GM21825 (cell line): Measurements from ENCODE around the gene REXO5.
A peak's percentile ranks its signal among the peaks of the same experiment; 100 is the strongest.
"Not testable (repeated sequence)": the region's sequence is repeated elsewhere in the genome, so short reads cannot be mapped to it uniquely, and the experiment has no call there.

Experiments
- ATAC-seq: cut with Tn5 transposase; IDR thresholded peaks from one replicate; pipeline ENCODE4 v1.9.1; 2021; ENCODE audit warnings: mild to moderate bottlenecking, moderate library complexity; ENCODE audit not compliant: unreplicated experiment

REXO5 gene, protein sequence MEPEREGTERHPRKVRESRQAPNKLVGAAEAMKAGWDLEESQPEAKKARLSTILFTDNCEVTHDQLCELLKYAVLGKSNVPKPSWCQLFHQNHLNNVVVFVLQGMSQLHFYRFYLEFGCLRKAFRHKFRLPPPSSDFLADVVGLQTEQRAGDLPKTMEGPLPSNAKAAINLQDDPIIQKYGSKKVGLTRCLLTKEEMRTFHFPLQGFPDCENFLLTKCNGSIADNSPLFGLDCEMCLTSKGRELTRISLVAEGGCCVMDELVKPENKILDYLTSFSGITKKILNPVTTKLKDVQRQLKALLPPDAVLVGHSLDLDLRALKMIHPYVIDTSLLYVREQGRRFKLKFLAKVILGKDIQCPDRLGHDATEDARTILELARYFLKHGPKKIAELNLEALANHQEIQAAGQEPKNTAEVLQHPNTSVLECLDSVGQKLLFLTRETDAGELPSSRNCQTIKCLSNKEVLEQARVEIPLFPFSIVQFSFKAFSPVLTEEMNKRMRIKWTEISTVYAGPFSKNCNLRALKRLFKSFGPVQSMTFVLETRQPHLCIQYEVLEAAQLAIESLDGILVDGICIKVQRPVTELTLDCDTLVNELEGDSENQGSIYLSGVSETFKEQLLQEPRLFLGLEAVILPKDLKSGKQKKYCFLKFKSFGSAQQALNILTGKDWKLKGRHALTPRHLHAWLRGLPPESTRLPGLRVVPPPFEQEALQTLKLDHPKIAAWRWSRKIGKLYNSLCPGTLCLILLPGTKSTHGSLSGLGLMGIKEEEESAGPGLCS

DNA sequence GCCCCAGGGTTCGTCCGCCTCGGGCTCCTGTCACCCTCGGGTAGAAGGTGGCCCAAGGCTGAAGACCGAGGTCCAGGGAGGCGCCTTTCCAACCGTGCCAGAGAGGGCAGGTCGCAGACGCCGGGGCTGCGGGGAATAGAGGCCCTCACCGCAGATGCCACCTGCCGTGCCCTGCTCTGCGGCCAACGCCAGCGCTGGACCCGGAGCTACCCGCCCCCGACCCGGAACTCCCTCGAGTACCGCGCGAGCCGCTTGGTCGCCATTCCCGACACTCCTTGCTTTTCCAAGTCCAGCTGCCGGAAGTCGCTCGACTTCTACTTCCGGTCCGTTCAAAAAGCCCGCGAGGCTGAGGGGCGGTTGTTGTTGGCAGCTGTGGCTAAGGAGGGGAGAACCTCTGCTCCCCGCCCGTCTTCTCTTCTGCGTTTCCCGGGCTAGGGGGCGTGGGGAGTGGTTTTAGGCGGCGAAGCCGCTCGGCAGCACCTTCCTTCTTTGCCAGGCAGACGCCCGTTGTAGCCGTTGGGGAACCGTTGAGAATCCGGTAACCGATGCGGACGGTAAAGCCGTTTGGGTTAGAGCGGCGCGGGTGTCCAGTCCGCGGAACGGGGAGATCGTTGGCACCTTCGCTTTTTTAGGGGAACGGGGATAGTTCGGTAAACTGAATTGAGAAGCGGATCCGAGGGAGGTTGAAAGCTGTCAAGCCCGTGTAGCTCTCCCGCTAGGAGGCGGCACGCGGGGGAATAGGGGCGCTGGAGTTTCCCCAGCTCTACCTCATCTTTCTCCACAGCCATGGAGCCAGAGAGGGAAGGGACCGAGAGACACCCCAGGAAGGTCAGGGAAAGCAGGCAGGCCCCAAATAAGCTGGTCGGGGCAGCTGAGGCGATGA, at the start of gene REXO5, which contains the start of gene ERI2:
REXO5 (plus strand) TSS at position 360 of the 883 bp plus-strand sequence; CDS start at position 787, 427 bp downstream.
ERI2 (minus strand) TSS at position 305 of the 883 bp plus-strand sequence; CDS start at position 263, 42 bp downstream.
- peak; percentile 80 for ATAC-seq

DNA sequence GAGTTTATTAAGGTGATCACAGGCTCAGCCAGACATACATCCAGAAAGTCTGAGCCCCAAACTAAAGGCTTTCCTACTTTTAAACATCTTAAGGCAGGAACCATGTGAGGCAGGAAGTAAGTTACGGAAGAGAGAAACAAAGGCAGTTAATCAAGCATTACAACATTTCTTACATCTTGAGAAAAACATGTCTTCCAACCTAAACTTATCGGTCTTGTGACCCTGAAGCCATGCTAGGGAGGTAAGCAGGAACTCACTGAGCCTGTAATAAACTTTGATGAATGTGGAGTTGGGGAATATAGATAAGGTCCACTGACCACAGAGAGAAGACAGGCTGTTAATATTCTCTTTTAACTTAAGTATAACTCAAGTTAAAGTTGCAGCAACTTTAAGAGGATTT, 46.0 kb upstream of the REXO5 start:
- ATAC-seq, result no peak

DNA sequence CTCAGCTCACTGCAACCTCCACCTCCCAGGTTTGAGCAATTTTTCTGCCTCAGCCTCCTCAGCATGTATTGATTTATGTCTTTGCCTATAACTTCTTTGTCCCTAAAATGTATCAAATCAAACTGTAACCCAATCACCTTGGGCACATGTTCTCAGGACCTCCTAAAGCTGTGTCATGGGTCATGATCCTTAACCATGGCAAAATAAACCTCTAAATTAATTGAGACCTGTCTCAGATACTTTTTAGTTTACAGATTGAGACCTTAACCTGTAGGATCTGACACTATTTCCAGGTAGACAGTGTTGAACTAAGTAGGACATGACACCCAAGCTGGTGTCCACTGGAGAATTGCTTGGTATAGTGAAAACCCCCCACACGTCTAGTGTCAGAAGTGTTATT, 45.2 kb upstream of the REXO5 start:
- no peak for ATAC-seq

DNA sequence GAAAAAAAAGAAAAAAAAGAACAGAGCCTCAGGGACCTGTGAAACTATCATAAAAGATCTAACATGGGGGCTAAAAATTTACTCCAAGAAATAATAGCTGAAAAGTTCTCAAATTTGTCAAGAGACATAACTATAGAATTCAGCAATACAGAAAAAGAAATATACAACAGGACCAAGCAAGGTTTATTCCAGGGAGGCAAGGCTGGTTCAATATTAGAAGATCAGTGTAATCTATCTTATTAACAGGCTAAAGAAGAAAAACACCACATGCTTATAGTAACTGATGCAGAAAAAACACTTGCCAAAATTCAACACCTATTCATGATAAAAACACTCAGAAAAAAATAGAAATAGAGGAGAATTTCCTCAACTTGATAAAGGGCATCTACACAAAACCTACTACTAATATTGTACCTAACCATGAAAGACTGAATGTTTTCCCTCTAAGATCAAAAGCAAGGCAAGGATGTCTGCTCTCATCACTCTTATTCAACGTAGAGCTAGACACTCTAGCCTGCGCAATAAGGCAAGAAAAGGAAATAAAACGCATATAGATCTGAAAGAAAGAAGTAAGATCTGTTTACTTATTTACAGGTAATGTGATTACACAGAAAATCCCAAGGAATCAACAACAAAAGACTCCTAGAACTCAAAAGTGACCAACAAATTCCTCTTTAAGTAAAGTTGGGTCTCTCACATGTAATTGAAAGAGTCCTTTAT, 43.8 kb upstream of the REXO5 start:
- no peak for ATAC-seq

DNA sequence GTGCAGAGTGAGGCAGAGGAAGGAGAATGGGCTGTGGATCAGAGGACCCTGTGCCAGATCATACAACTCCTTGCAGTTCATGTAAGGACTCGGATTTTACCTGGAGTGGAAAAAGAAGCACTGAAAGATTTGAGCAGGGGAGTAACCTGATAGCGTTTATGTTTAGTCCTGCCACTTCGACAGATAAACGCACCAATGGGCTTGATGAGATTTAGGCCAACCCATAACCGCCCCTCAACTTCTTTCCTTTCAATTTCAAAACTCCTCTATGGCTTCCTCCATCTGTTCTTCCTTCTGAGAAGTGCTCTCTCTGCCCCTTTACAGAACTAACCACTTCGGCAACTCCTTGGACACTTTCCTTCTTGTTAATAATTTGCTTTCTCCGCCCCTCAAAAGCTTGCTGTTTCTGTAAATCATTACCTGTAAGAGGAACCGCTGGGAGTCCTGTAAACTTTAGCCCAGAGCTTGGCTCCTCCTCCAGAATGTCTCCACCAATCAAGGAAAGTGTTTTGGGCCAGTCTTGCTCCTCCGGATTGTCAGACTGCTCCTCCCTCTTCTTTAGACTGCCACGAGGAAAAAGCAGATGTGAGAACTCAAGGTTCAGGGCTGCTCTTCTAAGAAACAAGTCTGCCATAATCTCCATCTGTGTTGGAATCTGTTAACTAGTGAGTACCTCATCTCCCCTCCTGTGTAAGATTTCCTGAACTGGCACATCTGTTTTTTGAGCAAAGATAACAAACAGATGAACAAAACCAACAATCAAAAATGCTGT, 42.7 kb upstream of the REXO5 start, which contains the start of gene ACSM3:
ACSM3 (plus strand) TSS at position 554 of the 772 bp plus-strand sequence. CDS start 6,021 bp downstream, outside the sequence.
- ATAC-seq, result peak; percentile 96

DNA sequence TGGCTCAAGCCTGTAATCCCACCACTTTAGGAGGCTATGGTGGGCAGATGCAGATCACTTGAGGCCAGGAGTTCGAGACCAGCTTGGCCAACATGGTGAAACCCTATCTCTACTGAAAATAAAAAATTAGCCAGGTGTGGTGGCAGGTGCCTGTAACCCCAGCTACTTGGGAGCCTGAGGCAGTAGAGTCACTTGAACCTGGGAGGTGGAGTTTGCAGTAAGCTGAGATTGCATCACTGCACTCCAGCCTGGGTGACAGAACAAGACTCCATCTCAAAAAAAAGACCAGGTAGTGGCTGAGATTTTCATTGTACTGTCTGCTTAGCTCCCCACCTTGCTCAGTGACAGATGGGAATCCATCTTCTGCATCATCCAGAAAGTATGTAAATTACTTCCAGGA, 41.9 kb upstream of the REXO5 start:
- ATAC-seq, result not testable (repeated sequence)

DNA sequence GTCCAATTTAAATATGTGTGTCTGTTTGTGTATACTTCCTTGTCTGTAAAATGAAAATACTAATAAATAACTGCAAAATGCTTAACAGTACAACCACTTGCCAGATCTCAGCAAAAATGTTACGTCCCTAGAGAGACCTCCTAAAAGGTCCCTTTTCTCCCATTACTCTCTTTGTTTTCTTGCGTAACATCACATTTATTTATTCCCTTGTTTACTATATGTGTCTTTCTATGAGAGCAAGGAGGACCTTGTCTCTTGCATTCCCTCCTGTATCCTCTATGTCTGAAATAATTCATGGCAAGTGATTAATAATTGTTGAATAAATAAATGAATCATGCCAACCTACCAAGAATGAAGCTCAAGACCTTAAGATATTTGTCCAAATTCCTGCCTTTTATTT, 40.6 kb upstream of the REXO5 start:
- no peak for ATAC-seq

DNA sequence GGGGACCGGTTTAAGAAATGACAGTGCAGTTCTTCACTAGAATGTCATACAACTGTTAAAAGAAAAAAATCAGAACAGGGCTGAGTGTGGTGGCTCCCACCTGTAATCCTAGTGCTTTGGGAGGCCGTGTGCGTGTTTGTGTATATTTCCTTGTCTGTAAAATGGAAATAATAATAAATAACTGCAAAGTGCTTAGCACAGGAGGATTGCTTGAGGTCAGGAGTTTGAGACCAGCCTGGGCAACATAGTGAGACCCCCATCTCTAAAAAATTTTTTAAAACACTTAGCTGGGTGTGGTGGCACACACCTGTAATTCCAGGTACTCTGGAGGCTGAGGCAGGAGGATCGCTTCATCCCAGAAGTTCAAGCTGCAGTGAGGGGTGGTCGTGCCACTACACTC, 40.0 kb upstream of the REXO5 start:
- ATAC-seq, result no peak

DNA sequence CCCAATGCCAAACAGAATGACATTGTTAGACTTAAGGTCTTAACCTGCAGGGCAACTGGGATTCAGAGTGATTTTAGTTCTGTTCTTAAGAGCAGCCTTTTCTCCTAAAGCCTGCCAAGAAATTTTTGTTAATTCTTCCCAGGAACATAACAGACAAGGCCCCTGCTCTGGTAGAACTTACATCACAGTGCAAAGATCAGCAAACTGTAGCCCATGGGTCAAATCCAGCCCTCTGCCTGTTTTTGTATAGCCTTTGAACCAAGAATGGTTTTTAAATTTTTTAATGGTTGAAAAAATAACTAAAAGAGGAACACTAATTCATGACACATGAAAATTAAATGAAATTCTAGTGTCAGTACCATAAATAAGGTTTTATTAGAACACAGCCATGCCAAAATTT, 38.8 kb upstream of the REXO5 start:
- ATAC-seq, result no peak

DNA sequence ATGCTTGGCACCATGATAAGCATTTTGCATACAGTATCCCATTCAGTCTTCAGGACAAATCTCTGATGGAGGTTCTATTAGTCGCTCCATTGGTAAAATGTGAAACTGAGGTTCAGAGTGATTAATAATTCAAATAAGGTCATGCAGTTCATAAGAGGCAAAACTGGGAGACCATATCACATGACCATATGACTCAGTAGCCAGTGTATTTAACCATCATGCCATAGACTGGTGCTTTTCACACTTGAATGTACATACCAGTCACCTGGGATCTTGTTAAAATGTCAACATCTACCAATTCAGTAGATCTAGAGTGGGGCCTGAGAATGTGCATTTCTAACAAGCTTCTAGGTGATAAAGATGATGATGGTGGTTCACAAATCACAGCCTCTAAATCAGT, 38.2 kb upstream of the REXO5 start:
- ATAC-seq, result no peak

DNA sequence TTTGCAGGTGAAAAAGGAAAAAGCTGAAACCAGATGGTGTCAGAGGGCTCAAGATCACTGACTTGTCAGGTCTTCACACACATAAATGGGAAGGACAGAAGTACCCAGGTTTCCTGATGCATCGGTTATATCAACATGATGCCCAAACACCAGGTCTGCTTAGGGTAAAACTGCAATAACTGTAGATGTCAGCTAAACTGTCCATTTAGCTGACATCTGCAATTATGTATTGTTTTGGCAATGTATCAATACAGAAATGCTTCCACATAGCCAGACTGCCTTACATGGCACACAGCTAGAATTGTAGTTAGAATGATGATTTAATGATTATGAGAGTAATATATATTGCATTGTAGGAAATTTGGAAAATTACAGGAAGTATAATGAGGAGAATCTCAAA, 37.5 kb upstream of the REXO5 start:
- ATAC-seq, result no peak

DNA sequence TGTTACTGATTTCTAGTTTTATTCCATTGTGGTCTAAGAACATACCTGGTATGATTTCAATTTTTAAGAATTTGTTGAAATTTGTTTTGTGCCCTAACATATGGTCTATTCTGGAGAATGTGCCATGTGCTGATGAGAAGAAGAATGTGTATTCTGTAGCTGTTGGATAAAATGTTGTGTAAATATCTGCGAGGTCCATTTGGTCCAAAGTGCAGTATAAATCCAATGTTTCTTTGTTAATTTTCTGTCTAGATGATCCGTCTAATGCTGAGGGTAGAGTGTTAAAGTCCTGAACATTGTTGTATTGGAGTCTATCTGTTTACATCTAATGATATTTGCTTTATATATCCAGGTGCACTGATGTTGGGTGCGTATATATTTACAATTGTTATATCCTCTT, 32.6 kb upstream of the REXO5 start:
- no peak for ATAC-seq

DNA sequence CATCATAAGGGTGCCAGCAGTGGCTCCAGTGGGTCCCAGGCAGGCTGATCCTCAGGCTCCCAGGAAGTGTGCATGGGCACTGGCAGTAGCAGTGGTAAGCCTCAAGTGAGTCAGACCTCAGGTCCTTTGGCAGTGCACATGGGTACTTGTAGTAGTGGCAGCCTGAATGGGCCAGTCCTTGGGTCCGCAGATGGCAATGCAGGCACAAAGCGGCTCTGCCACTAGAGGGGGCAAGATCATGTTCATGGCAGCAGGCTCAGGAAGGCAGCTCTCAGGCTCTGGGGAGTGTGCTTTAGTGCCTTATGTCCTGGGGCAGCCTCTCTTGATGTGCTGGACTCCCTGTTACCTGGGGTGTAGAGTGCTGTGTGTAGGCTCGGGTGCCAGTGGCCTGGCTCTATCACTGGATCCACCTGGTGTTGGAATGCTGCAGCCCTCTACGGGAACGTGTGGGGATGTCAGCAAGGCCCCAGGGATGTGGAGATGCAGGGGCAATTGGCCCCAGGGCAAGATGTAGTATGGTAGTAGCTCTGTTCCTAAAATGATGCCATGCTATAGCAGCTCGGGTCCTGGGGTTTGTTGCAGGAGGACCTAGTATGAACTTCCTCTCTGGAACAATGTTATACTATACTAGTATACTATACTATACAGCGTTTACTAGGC, 31.5 kb upstream of the REXO5 start:
- no peak for ATAC-seq

DNA sequence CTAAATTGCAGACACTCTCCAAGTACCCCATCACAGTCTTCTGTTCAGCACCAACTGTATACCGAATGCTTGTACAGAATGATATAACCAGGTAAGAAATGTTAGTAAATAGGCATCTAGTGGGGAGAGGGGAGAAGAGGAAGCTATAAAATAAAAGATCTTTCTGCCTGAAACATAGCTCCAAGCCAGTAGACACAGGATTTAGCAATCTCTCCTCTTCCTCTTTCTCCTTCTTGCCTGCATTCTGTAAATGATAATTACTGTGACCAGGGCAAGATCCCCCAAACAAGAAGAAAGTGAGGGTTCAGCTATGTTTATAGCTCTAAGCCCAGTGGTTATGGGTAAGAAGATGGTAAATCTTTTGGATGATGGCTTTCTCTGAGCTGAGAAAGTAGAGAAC, 24.6 kb upstream of the REXO5 start:
- ATAC-seq, result no peak

DNA sequence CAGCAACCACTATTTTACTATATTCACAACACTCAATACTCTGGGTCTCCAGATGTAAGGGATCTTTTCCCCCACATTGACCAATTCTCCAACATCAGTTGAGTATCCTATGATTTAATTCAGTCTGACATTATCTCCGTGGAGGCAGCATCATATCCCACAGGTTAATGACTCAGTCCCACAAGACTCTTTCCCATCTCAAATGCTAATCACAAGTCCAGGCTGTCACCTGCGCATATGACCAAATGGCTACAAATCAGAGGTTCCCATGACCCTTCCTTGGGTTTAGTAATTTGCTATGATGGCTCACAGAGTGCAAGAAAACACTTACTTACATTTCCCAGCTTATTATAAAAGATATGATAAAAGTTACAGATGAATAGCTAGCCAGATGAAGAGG, 23.9 kb upstream of the REXO5 start:
- no peak for ATAC-seq

DNA sequence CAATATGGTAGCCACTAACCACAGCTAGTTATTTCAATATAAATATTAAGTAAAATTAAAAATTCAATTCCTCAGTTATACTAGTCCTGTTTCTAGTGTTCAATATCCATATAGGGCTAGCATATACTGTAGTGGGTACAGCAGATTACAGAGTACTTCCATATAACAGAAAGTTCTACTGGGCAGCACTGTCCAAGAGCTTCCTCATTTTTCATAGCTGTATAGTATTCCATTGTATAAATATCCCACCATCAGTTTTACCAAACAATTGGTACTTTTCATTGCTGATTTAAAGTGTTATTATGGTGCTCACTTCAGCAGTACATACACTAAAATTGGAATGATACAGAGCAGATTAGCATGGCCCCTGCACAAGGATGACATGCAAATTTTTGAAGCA, 22.1 kb upstream of the REXO5 start:
- ATAC-seq, result no peak

DNA sequence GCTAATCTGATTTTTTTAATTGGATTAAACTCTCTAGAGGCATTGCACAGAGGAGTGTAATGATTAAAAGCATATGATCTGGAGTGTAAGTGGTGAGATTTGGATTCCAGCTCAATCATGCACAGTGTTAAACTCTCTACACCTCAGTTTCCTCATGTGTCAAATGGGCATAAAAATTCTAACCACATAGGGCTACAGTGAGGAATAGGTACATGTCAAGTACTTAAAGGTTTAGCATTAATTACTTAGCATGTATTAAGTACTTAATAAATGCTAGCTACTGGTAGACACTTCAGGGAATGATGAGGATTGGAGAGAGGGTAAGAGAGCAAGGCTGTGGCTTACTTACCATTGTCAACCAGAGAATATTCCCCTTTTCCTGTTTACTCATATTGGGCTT, 17.2 kb upstream of the REXO5 start:
- no peak for ATAC-seq

DNA sequence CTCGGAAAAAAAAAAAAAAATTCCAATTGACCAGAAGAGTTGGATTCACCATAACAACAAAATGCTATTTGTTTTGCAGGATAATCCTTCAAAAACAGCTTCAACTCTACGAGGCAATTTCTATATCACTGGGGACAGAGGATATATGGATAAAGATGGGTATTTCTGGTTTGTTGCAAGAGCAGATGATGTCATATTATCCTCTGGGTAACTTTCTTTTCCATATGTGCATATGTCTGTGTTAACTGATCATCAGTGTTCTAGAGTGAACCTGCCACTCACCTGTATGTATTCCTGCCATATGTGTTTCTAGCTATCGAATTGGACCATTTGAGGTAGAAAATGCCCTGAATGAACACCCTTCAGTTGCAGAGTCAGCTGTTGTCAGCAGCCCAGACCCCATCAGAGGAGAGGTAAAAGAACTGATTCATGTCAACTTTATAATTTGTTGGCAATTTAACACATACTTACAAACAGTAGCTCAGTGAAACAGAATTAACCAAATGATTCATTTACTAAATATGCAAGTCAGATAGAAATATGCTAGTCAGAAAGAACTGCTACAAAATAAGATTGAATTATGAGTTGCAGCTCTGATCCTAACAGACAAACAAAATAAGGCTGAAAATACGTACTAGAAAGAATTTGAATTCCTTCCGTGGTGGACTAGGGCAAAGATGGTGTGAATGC, 14.3 kb upstream of the REXO5 start:
- ATAC-seq, result no peak
